ENCODE measurements around the gene KRTAP2-1. TPM values are rescaled to one million over a fixed set of nuclear protein-coding genes. Genes with fewer than 3 reads are reported as not detected.
"Not testable (repeated sequence)": the region's sequence is repeated elsewhere in the genome, so short reads cannot be mapped to it uniquely, and the experiment has no call there.

Gene KRTAP2-1
- total RNA-seq, 1 experiment from 2014 or later, result not detected

GRCh38 chr17:41063449-41063848 is 16.3 kb upstream of the KRTAP2-1 start:
- no peaks in the 10 kb centered on the region for H3K27me3 Mint-ChIP-seq (ENCODE audit: insufficient read depth, unreplicated experiment)
- no peak overlapping the region for H3K4me3 Mint-ChIP-seq (ENCODE audit: unreplicated experiment)
- H3K27me3 ChIP-seq (replicated peaks; ENCODE audit: control insufficient read depth, insufficient read depth, low read length), result no peaks in the 10 kb centered on the region
- peaks cover 12% of the 10 kb centered on the region for H3K36me3 Mint-ChIP-seq (ENCODE audit: insufficient read depth, unreplicated experiment)
- intact Hi-C loops (cut with micrococcal nuclease; ENCODE audit: unreplicated experiment), result loop anchor here (10.0 kb wide), 2 partner anchors 221 to 261 kb away; no protein-coding TSS in a partner anchor
- TF ChIP-seq CTCF (IDR thresholded peaks at IDR 0.05; ENCODE audit: insufficient read depth in 1 of 2, low read depth in 1 of 2, low read length in 1 of 2, severe bottlenecking in 1 of 2, unreplicated experiment in 1 of 2), result no peak
- peak overlapping the region; percentile 28 for H3K27ac Mint-ChIP-seq (ENCODE audit: unreplicated experiment)
- CTCF ChIA-PET, result no interaction called here
- H3K4me3 ChIP-seq (ENCODE audit: low read depth, low read length), result no peak overlapping the region
- no peaks in the 10 kb centered on the region for H3K36me3 ChIP-seq (ENCODE audit: control insufficient read depth, insufficient read depth, low read length)
- BruUV-seq (replicated peaks), result no TSS peak
- H3K9me3 ChIP-seq, result peaks cover 5% of the 10 kb centered on the region; the same call in 1 of the 2 replicates
- no peak for DNase-seq
- H3K9me3 Mint-ChIP-seq (ENCODE audit: unreplicated experiment), result peaks cover 23% of the 10 kb centered on the region
- H3K4me1 Mint-ChIP-seq (ENCODE audit: low read depth, unreplicated experiment), result peaks cover 42% of the 10 kb centered on the region
- peaks cover 39% of the 10 kb centered on the region for H3K4me1 ChIP-seq
- POLR2A ChIA-PET, result no interaction called here

GRCh38 chr17:41061964-41062363 is 14.8 kb upstream of the KRTAP2-1 start:
- TF ChIP-seq CTCF (IDR thresholded peaks at IDR 0.05; ENCODE audit: insufficient read depth in 1 of 2, low read depth in 1 of 2, low read length in 1 of 2, severe bottlenecking in 1 of 2, unreplicated experiment in 1 of 2), result no peak
- no peaks in the 10 kb centered on the region for H3K27me3 Mint-ChIP-seq (ENCODE audit: insufficient read depth, unreplicated experiment)
- H3K9me3 ChIP-seq, result peaks cover 5% of the 10 kb centered on the region; the same call in 1 of the 2 replicates
- no peak for DNase-seq
- H3K4me3 Mint-ChIP-seq (ENCODE audit: unreplicated experiment), result no peak overlapping the region
- no TSS peak for BruUV-seq (replicated peaks)
- peak overlapping the region; percentile 68 for H3K27ac Mint-ChIP-seq (ENCODE audit: unreplicated experiment)
- H3K4me1 Mint-ChIP-seq (ENCODE audit: low read depth, unreplicated experiment), result peaks cover 45% of the 10 kb centered on the region
- CTCF ChIA-PET, result no interaction called here
- intact Hi-C loops (cut with micrococcal nuclease; ENCODE audit: unreplicated experiment), result loop anchor here (10.0 kb wide), 2 partner anchors 223 to 263 kb away; no protein-coding TSS in a partner anchor
- H3K4me3 ChIP-seq (ENCODE audit: low read depth, low read length), result no peak overlapping the region
- H3K36me3 Mint-ChIP-seq (ENCODE audit: insufficient read depth, unreplicated experiment), result peaks cover 13% of the 10 kb centered on the region
- H3K36me3 ChIP-seq (ENCODE audit: control insufficient read depth, insufficient read depth, low read length), result no peaks in the 10 kb centered on the region
- H3K9me3 Mint-ChIP-seq (ENCODE audit: unreplicated experiment), result peaks cover 23% of the 10 kb centered on the region
- peaks cover 49% of the 10 kb centered on the region for H3K4me1 ChIP-seq
- POLR2A ChIA-PET, result no interaction called here
- no peaks in the 10 kb centered on the region for H3K27me3 ChIP-seq (replicated peaks; ENCODE audit: control insufficient read depth, insufficient read depth, low read length)

GRCh38 chr17:41060052-41060604 is 13.0 kb upstream of the KRTAP2-1 start, which contains the start of gene KRTAP2-3:
Gene KRTAP2-3 (minus strand): TSS chr17:41060114. CDS start chr17:41060050, 64 bp downstream.
- intact Hi-C loops (cut with micrococcal nuclease; ENCODE audit: unreplicated experiment), result loop anchor here (10.0 kb wide), 2 partner anchors 225 to 265 kb away; no protein-coding TSS in a partner anchor
- ChIA-PET CTCF (interaction anchor here (1.0 kb wide), 2 partner anchors 11 to 256 kb away, joined by 3 to 4 read pairs; no protein-coding TSS in a partner anchor), POLR2A (interaction anchor here (1.1 to 1.9 kb wide), 2 partner anchors 11 to 51 kb away, joined by 8 to 10 read pairs; partner anchors contain the start of gene KRTAP3-1)
- no TSS peak for BruUV-seq (replicated peaks)
- Histone ChIP-seq H3K4me1 (peaks cover 49% of the 10 kb centered on the region), H3K27me3 (replicated peaks; ENCODE audit: control insufficient read depth, insufficient read depth, low read length) (no peaks in the 10 kb centered on the region), H3K36me3 (ENCODE audit: control insufficient read depth, insufficient read depth, low read length) (no peaks in the 10 kb centered on the region), H3K9me3 (peaks cover 5% of the 10 kb centered on the region; the same call in 1 of the 2 replicates), H3K4me3 (ENCODE audit: low read depth, low read length) (peak within 1 kb of the TSS; percentile 22; the same call in 1 of the 2 replicates)
- H3K36me3 Mint-ChIP-seq (ENCODE audit: insufficient read depth, unreplicated experiment), result peaks cover 13% of the 10 kb centered on the region
- peaks cover 45% of the 10 kb centered on the region for H3K4me1 Mint-ChIP-seq (ENCODE audit: low read depth, unreplicated experiment)
- peak within 1 kb of the TSS; percentile 76 for H3K27ac Mint-ChIP-seq (ENCODE audit: unreplicated experiment)
- DNase-seq, result peak in 1 of 2 experiments; percentile 24
- no peak for TF ChIP-seq CTCF (IDR thresholded peaks at IDR 0.05; ENCODE audit: insufficient read depth in 1 of 2, low read depth in 1 of 2, low read length in 1 of 2, severe bottlenecking in 1 of 2, unreplicated experiment in 1 of 2)
- H3K9me3 Mint-ChIP-seq (ENCODE audit: unreplicated experiment), result peaks cover 14% of the 10 kb centered on the region
- peak within 1 kb of the TSS; percentile 68 for H3K4me3 Mint-ChIP-seq (ENCODE audit: unreplicated experiment)
- no peaks in the 10 kb centered on the region for H3K27me3 Mint-ChIP-seq (ENCODE audit: insufficient read depth, unreplicated experiment)

GRCh38 chr17:41059276-41060051 is 12.3 kb upstream of the KRTAP2-1 start:
- H3K27ac Mint-ChIP-seq (ENCODE audit: unreplicated experiment), result peak overlapping the region; percentile 76
- not testable (repeated sequence) for H3K27me3 ChIP-seq (replicated peaks; ENCODE audit: control insufficient read depth, insufficient read depth, low read length); H3K27me3 Mint-ChIP-seq (ENCODE audit: insufficient read depth, unreplicated experiment); H3K9me3 ChIP-seq; H3K36me3 ChIP-seq (ENCODE audit: control insufficient read depth, insufficient read depth, low read length)
- DNase-seq, result peak; percentile 79 to 86
- H3K4me1 ChIP-seq, result peaks cover 49% of the 10 kb centered on the region
- peak overlapping the region; percentile 68 for H3K4me3 Mint-ChIP-seq (ENCODE audit: unreplicated experiment)
- ChIA-PET CTCF (interaction anchor here (0.6 to 1.4 kb wide), 7 partner anchors 10 to 489 kb away, joined by 3 to 8 read pairs (median 3); no protein-coding TSS in a partner anchor), POLR2A (interaction anchor here (0.6 to 1.9 kb wide), 7 partner anchors 11 to 203 kb away, joined by 4 to 10 read pairs (median 5); partner anchors contain the start of genes KRTAP3-1 and KRTAP4-1)
- peaks cover 13% of the 10 kb centered on the region for H3K9me3 Mint-ChIP-seq (ENCODE audit: unreplicated experiment)
- intact Hi-C loops (cut with micrococcal nuclease; ENCODE audit: unreplicated experiment), result loop anchor here (1.0 to 10.0 kb wide), 5 partner anchors 50 to 265 kb away; partner anchors contain the start of gene KRTAP3-1
- peaks cover 13% of the 10 kb centered on the region for H3K36me3 Mint-ChIP-seq (ENCODE audit: insufficient read depth, unreplicated experiment)
- peaks cover 46% of the 10 kb centered on the region for H3K4me1 Mint-ChIP-seq (ENCODE audit: low read depth, unreplicated experiment)
- TSS peak; percentile 91 for BruUV-seq (replicated peaks)
- H3K4me3 ChIP-seq (ENCODE audit: low read depth, low read length), result peak overlapping the region; percentile 22; the same call in 1 of the 2 replicates
